AG09309 (cell line): ENCODE data around the gene PHKB.

ENCODE experiments used
- DNase-seq: peaks from one replicate; pipeline ENCODE4 v3.0.0-alpha.2; 2010; ENCODE audit warnings: low read depth
- H3K4me3 ChIP-seq: 2 replicates; pipeline ENCODE4 v1.5.1; 2011; ENCODE audit warnings: mild to moderate bottlenecking, low read depth, low read length, moderate library complexity; ENCODE audit not compliant: control insufficient read depth
- TF ChIP-seq, protein P1 (sequence below): IDR thresholded peaks from 2 replicates; pipeline ENCODE4 v1.5.1; 2011; ENCODE audit warnings: mild to moderate bottlenecking, low read depth, low read length, inconsistent platforms; ENCODE audit not compliant: insufficient read depth, control insufficient read depth; ENCODE audit errors: missing control alignments

PHKB gene

GRCh38 chr16:47634727-47635126 is 173.6 kb downstream of the PHKB start:
- TF ChIP-seq, protein P1, sequence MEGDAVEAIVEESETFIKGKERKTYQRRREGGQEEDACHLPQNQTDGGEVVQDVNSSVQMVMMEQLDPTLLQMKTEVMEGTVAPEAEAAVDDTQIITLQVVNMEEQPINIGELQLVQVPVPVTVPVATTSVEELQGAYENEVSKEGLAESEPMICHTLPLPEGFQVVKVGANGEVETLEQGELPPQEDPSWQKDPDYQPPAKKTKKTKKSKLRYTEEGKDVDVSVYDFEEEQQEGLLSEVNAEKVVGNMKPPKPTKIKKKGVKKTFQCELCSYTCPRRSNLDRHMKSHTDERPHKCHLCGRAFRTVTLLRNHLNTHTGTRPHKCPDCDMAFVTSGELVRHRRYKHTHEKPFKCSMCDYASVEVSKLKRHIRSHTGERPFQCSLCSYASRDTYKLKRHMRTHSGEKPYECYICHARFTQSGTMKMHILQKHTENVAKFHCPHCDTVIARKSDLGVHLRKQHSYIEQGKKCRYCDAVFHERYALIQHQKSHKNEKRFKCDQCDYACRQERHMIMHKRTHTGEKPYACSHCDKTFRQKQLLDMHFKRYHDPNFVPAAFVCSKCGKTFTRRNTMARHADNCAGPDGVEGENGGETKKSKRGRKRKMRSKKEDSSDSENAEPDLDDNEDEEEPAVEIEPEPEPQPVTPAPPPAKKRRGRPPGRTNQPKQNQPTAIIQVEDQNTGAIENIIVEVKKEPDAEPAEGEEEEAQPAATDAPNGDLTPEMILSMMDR, result no peak
- DNase-seq, result no peak
- no peak overlapping the region for H3K4me3 ChIP-seq

GRCh38 chr16:47636501-47637099 is 175.5 kb downstream of the PHKB start:
- TF ChIP-seq, protein P1, result no peak
- no peak overlapping the region for H3K4me3 ChIP-seq
- no peak for DNase-seq

DNA sequence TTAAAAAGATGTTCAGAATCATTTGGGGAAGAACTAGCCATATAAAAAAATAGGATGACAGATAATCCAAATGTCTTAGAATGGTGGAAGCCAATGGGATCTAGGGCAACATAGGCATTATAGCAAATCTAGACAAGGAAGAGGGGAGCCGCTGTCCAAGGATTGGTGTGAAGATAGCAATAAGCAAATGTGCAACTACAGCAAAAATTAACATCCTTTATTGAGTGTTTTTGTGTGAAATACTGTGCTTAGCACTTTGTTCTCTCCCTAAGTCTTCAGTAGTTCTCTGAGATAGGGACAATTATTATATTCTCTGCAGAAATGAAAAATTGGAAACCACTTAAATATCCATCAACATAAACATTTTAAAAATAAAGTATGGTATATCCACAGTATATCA is 177.0 kb downstream of the PHKB start:
- no peak overlapping the region for H3K4me3 ChIP-seq
- DNase-seq, result no peak
- TF ChIP-seq, protein P1, result no peak

GRCh38 chr16:47640661-47641060 is 179.5 kb downstream of the PHKB start:
- TF ChIP-seq, protein P1, result no peak
- no peak overlapping the region for H3K4me3 ChIP-seq
- DNase-seq, result no peak

- DNase-seq, result no peak
- H3K4me3 ChIP-seq, result no peak overlapping the region
- TF ChIP-seq, protein P1, result no peak
Measured at GRCh38 chr16:47643323-47644000, 182.3 kb downstream of the PHKB start.

- DNase-seq, result peak; percentile 43
- H3K4me3 ChIP-seq, result no peak overlapping the region
- TF ChIP-seq, protein P1, result no peak
Measured at GRCh38 chr16:47644166-47644565, 183.0 kb downstream of the PHKB start.
